Central memory CD8-positive, alpha-beta T cell (primary cell): ENCODE measurements around the gene GAMT.
A peak's percentile ranks its signal among the peaks of the same experiment; 100 is the strongest.
"Not testable (repeated sequence)": the region's sequence is repeated elsewhere in the genome, so short reads cannot be mapped to it uniquely, and the experiment has no call there.

Experiments used
- ATAC-seq: fragments of 150-1000 bp; cut with Tn5 transposase; replicated peaks from 2 replicates; pipeline ENCODE4 v1.10.0; 2022; ENCODE audit warnings: mild to moderate bottlenecking, moderate FRiP score, moderate number of reproducible peaks; ENCODE audit not compliant: poor library complexity, severe bottlenecking; ENCODE audit errors: extremely low read depth
- DNase-seq, 2 donors: peaks; one replicate each; pipeline ENCODE4 v3.0.0; 2021; ENCODE audit warnings: low spot score in 2 of 2
- H3K27ac Mint-ChIP-seq: one replicate; pipeline ENCODE4 v1.8.0; 2022; ENCODE audit warnings: low read depth, mild to moderate bottlenecking, moderate library complexity, mixed read lengths
- H3K27me3 Mint-ChIP-seq: one replicate; pipeline ENCODE4 v1.8.0; 2022; ENCODE audit warnings: mixed read lengths
- H3K36me3 Mint-ChIP-seq: one replicate; pipeline ENCODE4 v1.8.0; 2022; ENCODE audit warnings: mild to moderate bottlenecking, moderate library complexity, mixed read lengths; ENCODE audit not compliant: insufficient read depth
- H3K4me1 Mint-ChIP-seq: one replicate; pipeline ENCODE4 v1.8.0; 2022; ENCODE audit warnings: mixed read lengths
- H3K4me3 Mint-ChIP-seq: one replicate; pipeline ENCODE4 v1.8.0; 2022; ENCODE audit warnings: mild to moderate bottlenecking, moderate library complexity, mixed read lengths
- H3K9me3 Mint-ChIP-seq: one replicate; pipeline ENCODE4 v1.8.0; 2022; ENCODE audit warnings: mixed read lengths

Gene GAMT

DNA sequence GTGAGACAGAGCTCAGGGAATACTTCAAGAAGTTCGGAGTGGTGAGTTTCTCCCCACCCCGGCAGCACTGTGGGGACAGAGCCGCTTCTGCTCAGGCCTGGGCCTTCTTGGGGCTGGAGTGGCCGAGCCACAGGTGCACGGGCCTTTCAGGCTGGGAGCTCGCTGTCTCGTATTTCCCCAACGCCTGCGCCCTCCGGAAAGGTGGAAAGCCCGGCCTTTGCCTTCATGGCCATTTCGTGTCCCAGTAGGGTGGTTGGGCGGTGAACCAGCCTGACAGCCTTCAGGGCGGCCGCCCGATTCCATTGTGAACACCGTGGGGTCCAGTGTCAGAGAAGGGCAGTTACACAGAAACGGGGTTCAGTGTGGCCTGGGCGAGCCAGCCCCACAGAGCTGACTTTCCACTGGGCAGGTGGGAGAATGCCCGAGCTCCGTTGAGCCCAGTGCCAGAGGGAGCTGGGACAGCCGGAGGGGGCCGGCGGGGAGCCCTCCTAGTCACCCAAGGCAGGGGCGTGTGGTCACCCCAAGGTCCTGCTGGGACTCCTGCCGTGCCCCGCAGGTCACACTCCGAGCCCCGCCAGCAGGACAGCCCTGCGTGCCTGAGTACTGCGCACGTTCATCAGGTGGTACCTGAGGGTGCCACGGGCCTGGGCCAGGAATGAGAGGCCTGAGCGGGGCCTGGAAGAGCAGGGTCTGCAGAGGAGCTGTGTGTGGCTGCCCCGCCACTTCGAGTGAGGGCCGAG is 20.0 kb upstream of the GAMT start:
- ATAC-seq (no peak), DNase-seq (no peak)
- Mint-ChIP-seq H3K4me3 (no peak overlapping the region), H3K4me1 (peaks cover 19% of the 10 kb centered on the region), H3K27me3 (no peaks in the 10 kb centered on the region), H3K27ac (no peak overlapping the region), H3K9me3 (no peaks in the 10 kb centered on the region), H3K36me3 (peaks cover 63% of the 10 kb centered on the region)

DNA sequence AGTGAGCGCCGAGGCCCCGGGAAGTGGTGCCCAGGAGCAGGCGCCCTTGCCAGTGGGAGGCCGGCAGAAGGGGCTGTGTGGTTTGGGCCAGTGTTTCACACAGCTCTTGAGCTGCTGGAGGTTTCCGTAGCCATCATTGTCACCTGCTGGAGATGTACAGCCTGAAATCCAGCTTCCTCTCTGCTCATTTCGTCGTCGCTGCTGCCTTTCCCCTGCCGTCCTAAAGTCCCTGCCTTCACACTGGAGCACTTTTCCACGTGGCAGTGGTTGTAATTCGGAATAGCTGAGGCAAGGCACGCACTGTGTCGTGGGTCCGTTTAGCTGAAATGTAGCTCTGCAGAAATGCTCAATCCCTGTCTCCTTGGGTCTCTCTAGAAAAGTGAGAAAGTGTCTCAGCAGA is 19.2 kb upstream of the GAMT start:
- Mint-ChIP-seq H3K27me3 (no peaks in the 10 kb centered on the region), H3K9me3 (no peaks in the 10 kb centered on the region), H3K27ac (no peak overlapping the region), H3K4me1 (peaks cover 27% of the 10 kb centered on the region), H3K4me3 (no peak overlapping the region), H3K36me3 (peaks cover 69% of the 10 kb centered on the region)
- DNase-seq (no peak), ATAC-seq (no peak)

DNA sequence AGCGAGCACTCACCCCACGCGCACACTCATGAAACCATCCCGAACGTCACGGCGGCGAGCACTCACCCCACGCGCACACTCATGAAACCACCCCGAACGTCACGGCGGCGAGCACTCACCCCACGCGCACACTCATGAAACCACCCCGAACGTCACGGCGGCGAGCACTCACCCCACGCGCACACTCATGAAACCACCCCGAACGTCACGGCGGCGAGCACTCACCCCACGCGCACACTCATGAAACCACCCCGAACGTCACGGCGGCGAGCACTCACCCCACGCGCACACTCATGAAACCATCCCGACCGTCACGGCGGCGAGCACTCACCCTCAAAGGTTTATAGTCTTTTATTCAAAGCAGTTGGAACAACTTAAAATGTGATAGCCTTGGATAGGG is 18.7 kb upstream of the GAMT start:
- not testable (repeated sequence) for H3K27ac Mint-ChIP-seq, ATAC-seq, DNase-seq, H3K27me3 Mint-ChIP-seq, H3K4me3 Mint-ChIP-seq, H3K9me3 Mint-ChIP-seq
- Mint-ChIP-seq H3K4me1 (peaks cover 32% of the 10 kb centered on the region), H3K36me3 (peaks cover 70% of the 10 kb centered on the region)

DNA sequence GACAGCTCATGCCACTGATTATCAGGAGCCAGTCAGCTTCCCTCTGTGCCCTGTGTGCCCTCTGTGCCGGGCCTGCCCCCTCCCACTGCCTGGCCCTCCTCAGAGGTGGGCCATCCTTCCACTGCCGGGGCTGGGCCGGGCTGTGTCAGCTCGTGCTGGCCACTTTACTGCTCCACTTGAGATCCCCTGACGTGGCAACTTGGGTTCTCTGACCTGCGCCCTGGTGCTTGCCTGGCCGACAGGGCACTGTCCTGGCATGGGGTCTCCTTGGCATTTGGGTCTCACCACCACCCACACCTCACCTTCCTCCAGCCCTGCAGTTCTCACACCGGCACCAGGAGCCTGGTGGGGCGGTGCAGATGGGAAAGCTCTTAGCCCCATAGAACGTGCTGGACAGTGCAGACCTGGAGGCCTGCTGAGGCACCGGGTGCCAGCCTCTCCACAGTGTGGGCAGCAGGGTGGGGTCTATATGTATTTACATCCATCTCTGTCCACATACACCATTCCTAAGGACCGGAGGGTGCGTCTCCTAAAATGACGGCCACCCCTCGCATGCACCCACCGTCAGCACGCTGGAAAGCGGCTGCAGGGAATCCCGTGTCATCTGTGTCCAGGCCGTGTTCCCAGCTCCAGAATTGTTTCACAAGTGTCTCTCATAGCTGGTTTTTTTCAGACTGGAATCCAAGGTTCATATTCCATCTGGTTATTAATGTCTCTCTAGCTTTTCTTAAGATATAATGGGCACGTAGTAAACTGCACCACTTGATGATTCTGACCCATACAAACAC is 17.8 kb upstream of the GAMT start:
- ATAC-seq: no peak
- H3K27ac Mint-ChIP-seq: no peak overlapping the region
- peaks cover 68% of the 10 kb centered on the region for H3K36me3 Mint-ChIP-seq

DNA sequence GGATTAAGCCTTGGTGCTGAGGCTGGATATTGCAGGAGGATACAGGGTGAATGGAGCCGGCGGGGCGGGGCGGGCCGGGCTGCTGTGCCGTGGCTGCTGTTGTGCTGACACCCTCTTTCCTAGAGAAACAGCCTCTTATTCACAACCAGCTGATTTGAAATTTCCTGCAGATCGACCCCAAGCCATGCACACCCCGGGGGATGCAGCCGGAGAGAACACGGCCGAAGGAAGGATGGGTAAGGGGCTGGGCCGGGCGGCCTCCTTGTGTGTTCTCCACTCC is 17.1 kb upstream of the GAMT start:
- ATAC-seq (no peak), DNase-seq (no peak)
- Mint-ChIP-seq H3K4me1 (peaks cover 38% of the 10 kb centered on the region), H3K27ac (no peak overlapping the region), H3K27me3 (no peaks in the 10 kb centered on the region), H3K9me3 (no peaks in the 10 kb centered on the region), H3K36me3 (peaks cover 67% of the 10 kb centered on the region), H3K4me3 (no peak overlapping the region)

More for the DNA sequence above, 17.8 kb upstream of the GAMT start:
- no peak overlapping the region for H3K4me3 Mint-ChIP-seq
- H3K4me1 Mint-ChIP-seq: peaks cover 36% of the 10 kb centered on the region
- H3K9me3 Mint-ChIP-seq: no peaks in the 10 kb centered on the region
- DNase-seq: no peak
- H3K27me3 Mint-ChIP-seq: no peaks in the 10 kb centered on the region

DNA sequence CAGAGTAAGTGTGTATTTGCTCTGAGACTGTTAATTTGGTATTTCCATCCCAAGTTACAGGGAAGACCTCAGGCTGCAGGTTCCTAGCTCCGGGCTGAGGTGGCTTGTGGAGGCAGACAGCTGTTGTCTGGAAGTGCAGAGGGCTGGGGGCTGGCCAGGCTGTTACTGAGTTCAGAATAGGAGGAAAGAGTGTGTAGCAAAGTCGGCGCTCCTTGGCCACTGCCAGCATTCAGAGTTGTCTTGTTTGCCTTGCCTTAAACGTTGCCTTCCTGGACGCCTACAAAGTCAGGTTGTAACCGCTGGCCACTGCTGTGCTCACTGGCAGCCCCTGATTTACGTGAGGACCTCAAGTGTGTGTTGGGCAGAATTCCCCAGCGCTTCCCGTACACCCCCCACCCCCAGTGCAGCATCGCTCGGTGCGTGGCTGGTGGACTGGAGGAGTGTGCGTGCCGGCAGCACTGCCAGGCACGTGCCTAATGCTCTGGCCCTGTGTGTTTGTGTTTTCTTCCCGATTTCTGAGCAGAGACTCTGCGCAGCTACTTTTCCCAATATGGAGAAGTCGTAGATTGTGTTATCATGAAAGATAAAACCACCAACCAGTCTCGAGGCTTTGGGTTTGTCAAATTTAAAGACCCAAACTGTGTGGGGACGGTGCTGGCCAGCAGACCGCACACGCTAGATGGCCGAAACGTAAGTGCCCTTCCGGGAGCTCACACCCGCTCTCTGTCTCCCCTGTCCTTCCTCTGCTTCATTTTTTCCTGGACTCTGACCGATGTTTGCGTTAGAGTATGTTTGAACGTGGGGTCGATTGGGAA is 16.5 kb upstream of the GAMT start:
- peaks cover 67% of the 10 kb centered on the region for H3K36me3 Mint-ChIP-seq
- no peak overlapping the region for H3K4me3 Mint-ChIP-seq
- H3K27me3 Mint-ChIP-seq: no peaks in the 10 kb centered on the region
- no peak for DNase-seq
- H3K9me3 Mint-ChIP-seq: no peaks in the 10 kb centered on the region
- peaks cover 38% of the 10 kb centered on the region for H3K4me1 Mint-ChIP-seq
- H3K27ac Mint-ChIP-seq: peak overlapping the region; percentile 65
- no peak for ATAC-seq

DNA sequence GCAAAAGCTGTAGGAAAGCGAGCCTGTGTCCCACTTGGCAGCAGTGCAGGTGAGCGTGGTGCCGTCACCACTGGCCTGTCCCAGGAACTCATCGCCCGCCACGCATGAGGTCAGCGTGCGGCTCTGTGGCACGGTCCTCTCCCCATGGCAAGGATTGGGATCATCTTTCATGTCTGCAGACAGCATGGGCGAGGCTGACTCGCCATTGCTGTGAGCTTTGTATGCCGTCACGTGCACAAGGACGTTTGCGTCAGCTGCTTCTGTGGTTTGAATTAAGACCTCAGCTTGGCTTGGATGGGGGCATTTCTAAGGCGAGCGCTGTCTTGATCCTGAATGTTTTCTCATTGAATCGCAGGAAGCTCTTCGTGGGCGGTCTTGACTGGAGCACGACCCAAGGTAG is 15.8 kb upstream of the GAMT start:
- peaks cover 42% of the 10 kb centered on the region for H3K4me1 Mint-ChIP-seq

DNA sequence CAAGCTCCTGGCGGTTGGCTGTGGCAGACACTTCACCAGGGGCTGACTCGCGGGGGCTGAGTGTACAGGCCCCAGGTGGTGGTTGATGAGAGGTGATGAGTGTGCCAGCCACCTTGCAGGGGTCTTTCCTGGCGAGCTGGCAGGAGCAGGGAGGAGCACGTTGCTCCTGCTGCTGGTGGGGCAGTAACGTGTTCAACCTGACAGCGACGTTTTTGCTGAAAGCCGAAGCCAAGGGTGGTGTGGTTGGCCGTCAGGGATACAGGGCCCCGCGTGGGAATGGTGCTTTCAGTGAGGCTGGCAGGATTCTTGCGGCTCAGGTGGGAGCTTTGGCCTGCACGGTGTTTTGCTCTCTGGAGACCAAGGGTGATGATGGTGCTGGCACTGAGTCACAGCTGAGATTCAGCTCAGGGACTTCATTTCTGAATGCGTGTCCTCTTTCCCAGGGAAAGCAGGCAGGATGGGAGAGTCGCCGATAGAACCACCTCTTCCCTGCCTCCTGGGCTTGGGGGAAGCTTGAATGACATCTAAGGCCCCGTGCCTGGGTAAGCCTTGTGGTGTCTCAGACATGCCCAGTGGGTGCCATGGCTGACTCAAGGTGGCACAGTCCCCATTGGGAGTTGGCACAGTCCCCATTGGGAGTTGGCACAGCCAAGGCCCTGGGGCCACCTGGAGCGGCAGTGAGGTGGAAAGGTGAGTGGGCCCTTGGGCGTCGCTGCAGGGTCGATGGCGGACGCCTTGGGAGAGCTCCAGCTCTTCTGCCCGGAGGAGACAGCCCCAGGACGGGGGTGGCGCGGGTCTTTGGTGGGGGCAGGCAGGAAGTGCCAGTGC is 14.9 kb upstream of the GAMT start:
- ATAC-seq: no peak
- peak overlapping the region; percentile 84 for H3K27ac Mint-ChIP-seq
- no peak for DNase-seq
- peaks cover 52% of the 10 kb centered on the region for H3K4me1 Mint-ChIP-seq
- peaks cover 67% of the 10 kb centered on the region for H3K36me3 Mint-ChIP-seq
- peak overlapping the region; percentile 60 for H3K4me3 Mint-ChIP-seq
- H3K27me3 Mint-ChIP-seq: no peaks in the 10 kb centered on the region
- no peaks in the 10 kb centered on the region for H3K9me3 Mint-ChIP-seq

More for the DNA sequence above, 15.8 kb upstream of the GAMT start:
- Mint-ChIP-seq H3K27me3 (no peaks in the 10 kb centered on the region), H3K27ac (peak overlapping the region; percentile 65), H3K9me3 (no peaks in the 10 kb centered on the region), H3K4me3 (no peak overlapping the region), H3K36me3 (peaks cover 65% of the 10 kb centered on the region)
- DNase-seq (no peak), ATAC-seq (no peak)

DNA sequence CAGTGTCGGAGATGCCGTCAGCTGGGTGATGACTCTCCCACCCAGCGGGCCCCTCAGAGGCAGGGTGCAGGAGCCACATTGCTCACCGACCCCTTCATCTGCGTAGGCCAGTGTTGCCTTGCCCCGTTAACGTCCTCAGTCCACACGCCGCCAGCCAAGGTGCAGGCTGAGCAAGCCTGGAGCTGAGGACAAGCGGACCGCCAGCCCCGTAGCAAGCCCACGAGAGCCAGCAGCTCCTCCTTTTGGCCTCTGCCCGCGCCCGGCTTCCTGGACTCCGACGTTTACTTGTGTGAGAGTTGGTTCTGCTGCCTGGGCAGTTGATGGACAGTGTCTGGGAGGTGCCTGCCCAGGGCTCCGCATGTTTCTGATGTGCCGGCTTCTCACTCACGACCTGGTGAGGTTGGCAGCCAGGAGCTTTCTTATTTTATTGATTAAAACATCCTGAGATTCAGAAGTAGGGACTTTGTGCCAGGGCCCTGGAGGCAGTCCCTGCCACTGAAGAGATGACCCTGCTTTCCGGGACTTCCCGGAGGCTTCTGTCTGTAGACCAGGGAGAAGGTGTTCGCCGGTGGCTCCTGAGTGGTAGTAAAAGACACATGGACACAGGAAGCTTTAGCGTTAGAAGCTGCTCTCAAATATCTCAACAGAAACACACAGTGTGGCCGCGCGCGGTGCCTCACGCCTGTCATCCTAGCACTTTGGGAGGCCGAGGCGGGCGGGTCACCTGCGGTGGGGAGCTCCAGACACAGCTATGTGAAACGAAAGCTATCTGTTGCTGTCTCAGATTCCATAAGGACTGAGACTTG is 11.9 kb upstream of the GAMT start:
- ATAC-seq: no peak
- no peak for DNase-seq
- Mint-ChIP-seq H3K27ac (peak overlapping the region; percentile 44), H3K4me1 (peaks cover 78% of the 10 kb centered on the region), H3K36me3 (peaks cover 53% of the 10 kb centered on the region), H3K27me3 (no peaks in the 10 kb centered on the region), H3K9me3 (no peaks in the 10 kb centered on the region), H3K4me3 (peak overlapping the region; percentile 94)

DNA sequence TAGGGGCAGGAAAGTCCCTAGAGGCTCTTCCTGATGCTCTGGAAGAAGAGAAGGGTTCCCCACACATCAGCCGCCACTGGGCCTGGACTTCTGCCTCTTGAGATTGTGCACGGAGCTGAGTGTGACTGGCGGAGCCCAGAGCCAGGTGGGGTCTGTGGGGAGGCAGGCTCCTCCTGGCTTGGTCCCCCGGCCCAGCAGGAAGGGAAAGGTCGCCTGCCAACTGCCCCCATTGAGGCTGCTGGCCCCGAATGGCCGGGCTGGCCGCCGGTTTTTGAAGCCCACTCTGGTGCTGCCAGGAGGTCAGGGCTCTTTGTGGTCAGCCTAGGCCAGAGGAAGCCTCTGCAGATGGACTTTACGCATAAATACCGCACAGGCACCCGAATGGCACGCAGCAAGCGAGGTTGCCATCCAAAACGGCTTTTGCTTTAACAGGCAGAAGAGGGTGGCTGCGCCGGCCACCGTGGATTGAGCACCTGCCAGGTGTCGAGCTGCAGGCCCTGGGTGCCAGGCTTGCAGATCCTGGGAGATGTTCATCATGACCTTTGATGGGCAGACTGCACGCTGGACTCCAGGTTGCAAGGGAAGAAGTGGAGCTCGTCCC is 11.1 kb upstream of the GAMT start:
- Mint-ChIP-seq H3K9me3 (no peaks in the 10 kb centered on the region), H3K27ac (no peak overlapping the region), H3K27me3 (no peaks in the 10 kb centered on the region), H3K4me3 (peak overlapping the region; percentile 94), H3K4me1 (peaks cover 74% of the 10 kb centered on the region), H3K36me3 (peaks cover 51% of the 10 kb centered on the region)
- ATAC-seq: no peak
- DNase-seq: no peak
